ENCODE data around the gene ATP1B4. TPM values are rescaled to one million over a fixed set of nuclear protein-coding genes. Genes with fewer than 3 reads are reported as not detected.
"Not testable (repeated sequence)": the region's sequence is repeated elsewhere in the genome, so short reads cannot be mapped to it uniquely, and the experiment has no call there.

Gene ATP1B4
- total and polyA plus RNA-seq, 12 donors, result not detected

DNA sequence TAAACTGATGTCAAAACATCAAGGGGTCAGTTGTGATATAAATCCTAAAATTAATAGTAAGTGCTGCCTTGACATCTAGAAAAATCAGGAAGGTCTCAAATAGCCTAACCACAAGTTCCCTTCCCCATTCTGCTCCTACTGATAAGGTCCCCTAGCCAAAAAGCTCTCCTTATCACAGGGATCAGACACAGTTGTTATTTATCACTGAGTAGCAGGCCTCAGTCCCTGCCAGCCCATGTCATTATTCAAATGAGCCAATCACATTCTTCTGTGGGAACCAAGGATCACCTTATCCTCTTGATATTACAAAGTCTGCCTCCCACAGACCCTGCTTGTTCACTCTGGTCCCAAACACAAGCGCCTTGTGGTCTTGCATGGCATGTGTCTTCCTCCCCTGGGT is 27.3 kb upstream of the ATP1B4 start:
- DNase-seq, result no peak
- H3K4me1 ChIP-seq (replicated peaks in 1 of 2), result no peaks in the 10 kb centered on the region
- WGBS, 4 donors, result 56 to 100% (median 77%) methylated on average over 1 of the region's 1 CpG
- intact Hi-C loops (cut with DNase I), result no loop called here
- H3K27me3 ChIP-seq, result no peaks in the 10 kb centered on the region
- H3K36me3 ChIP-seq (replicated peaks in 1 of 2), result no peaks in the 10 kb centered on the region
- H3K9me3 ChIP-seq (replicated peaks in 1 of 3), result peaks cover 0 to 14% (median 0%) of the 10 kb centered on the region in 3 donors
- H3K27ac ChIP-seq, result no peak overlapping the region
- no peak for TF ChIP-seq POLR2A (IDR thresholded peaks at IDR 0.05)
- TF ChIP-seq, protein P1, sequence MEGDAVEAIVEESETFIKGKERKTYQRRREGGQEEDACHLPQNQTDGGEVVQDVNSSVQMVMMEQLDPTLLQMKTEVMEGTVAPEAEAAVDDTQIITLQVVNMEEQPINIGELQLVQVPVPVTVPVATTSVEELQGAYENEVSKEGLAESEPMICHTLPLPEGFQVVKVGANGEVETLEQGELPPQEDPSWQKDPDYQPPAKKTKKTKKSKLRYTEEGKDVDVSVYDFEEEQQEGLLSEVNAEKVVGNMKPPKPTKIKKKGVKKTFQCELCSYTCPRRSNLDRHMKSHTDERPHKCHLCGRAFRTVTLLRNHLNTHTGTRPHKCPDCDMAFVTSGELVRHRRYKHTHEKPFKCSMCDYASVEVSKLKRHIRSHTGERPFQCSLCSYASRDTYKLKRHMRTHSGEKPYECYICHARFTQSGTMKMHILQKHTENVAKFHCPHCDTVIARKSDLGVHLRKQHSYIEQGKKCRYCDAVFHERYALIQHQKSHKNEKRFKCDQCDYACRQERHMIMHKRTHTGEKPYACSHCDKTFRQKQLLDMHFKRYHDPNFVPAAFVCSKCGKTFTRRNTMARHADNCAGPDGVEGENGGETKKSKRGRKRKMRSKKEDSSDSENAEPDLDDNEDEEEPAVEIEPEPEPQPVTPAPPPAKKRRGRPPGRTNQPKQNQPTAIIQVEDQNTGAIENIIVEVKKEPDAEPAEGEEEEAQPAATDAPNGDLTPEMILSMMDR (IDR thresholded peaks at IDR 0.05), result no peak
- no peak overlapping the region for H3K4me3 ChIP-seq

DNA sequence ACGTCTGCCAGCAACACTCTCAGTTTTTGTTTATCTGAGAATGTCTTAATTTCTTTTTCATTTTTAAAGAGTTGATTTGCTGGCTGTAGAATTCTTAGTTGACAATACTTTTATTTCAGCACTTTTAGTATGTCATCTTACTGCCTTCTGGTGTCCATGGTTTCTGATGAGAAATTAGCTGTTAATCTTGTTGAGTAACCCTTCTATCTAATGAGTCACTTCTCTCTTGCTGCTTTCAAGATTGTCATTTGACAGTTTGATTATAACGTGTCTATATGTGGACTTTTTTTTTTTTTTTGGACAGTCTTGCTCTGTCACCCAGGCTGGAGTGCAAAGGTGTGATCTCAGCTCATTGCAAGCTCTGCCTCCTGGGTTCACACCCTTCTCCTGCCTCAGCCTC is 26.6 kb upstream of the ATP1B4 start:
- H3K27me3 ChIP-seq, result no peaks in the 10 kb centered on the region
- H3K36me3 ChIP-seq (replicated peaks in 1 of 2), result no peaks in the 10 kb centered on the region
- peaks cover 0 to 14% (median 0%) of the 10 kb centered on the region in 3 donors for H3K9me3 ChIP-seq (replicated peaks in 1 of 3)
- no peak for DNase-seq
- intact Hi-C loops (cut with DNase I), result no loop called here
- no peak overlapping the region for H3K27ac ChIP-seq
- no peak overlapping the region for H3K4me3 ChIP-seq
- no peaks in the 10 kb centered on the region for H3K4me1 ChIP-seq (replicated peaks in 1 of 2)
- 56 to 65% (median 60%) methylated on average over 2 of the region's 2 CpGs for WGBS, 4 donors
- no peak for TF ChIP-seq POLR2A (IDR thresholded peaks at IDR 0.05)
- TF ChIP-seq, protein P1 (IDR thresholded peaks at IDR 0.05), result no peak

DNA sequence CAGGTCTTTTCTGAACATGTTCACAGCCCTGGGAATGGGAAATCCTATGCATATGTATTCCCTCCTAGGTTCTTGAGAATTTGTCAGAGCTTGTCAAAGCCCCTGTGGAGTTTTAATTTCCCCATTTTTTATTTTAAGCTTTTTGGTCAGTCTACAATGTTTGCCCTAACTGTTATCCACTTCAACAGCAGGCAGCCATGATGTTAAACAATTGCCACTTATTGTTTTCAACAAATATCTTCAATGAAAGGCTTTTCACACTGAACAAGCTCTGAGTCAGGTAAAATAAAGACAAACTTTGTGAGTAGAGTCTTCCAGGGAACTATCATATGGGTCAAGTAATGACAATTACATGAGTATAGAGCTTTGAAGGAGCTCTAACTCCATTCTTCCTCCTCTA is 25.0 kb upstream of the ATP1B4 start:
- Histone ChIP-seq H3K36me3 (replicated peaks in 1 of 2) (no peaks in the 10 kb centered on the region), H3K4me1 (replicated peaks in 1 of 2) (no peaks in the 10 kb centered on the region), H3K9me3 (replicated peaks in 1 of 3) (peaks cover 0 to 14% (median 0%) of the 10 kb centered on the region in 3 donors), H3K4me3 (no peak overlapping the region), H3K27me3 (no peaks in the 10 kb centered on the region), H3K27ac (no peak overlapping the region)
- no peak for DNase-seq
- TF ChIP-seq, protein P1 (IDR thresholded peaks at IDR 0.05), result no peak
- no peak for TF ChIP-seq POLR2A (IDR thresholded peaks at IDR 0.05)
- intact Hi-C loops (cut with DNase I), result no loop called here

DNA sequence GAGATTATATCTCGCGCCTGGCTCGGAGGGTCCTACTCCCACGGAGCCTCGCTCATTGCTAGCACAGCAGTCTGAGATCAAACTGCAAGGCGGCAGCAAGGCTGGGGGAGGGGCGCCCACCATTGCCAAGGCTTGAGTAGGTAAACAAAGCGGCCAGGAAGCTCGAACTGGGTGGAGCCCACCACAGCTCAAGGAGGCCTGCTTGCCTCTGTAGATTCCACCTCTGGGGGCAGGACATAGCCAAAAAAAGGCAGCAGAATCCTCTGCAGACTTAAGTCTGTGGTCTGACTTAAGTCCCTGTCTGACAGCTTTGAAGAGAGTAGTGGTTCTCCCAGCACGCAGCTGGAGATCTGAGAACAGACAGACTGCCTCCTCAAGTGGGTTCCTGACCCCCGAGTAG is 17.3 kb upstream of the ATP1B4 start:
- H3K36me3 ChIP-seq (replicated peaks in 1 of 2); H3K9me3 ChIP-seq (replicated peaks in 1 of 3); H3K4me3 ChIP-seq; DNase-seq; H3K27ac ChIP-seq; H3K4me1 ChIP-seq (replicated peaks in 1 of 2); intact Hi-C loops (cut with DNase I); H3K27me3 ChIP-seq: not testable (repeated sequence)
- WGBS, 4 donors, result 55 to 77% (median 67%) methylated on average over 4 to 11 of the region's 11 CpGs

DNA sequence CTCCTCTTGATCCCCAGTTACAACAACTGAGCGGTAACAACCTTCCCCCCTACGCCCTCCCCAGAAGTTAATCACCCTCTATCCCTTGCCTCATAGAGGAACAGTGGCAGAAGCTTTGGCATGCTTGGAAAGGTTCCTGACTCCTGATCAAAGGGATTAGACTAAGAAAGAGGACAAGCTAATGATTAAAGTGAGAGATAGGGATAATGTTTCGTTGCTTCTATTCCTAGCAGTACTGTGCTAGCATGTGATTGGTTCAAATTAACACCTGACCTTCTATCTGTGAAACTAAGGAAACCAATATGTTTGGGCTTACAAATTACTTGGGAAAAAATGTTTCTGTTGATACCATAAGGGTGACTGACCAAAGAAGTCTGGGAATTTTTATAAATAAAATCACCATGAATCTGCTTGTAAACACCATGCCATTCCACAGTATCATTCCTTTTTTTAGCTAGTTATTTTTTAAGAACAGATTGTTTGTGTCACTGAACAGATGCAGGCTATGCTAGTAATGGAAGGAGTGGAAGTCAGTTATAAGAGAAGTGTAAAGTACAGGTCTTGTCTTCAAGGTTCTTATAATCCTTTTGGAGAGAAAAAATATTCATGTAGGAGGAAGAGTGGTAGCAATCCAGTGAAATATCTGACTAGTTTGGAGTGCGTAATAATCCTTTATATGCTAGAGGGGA is 11.3 kb upstream of the ATP1B4 start:
- Histone ChIP-seq H3K36me3 (replicated peaks in 1 of 2) (no peaks in the 10 kb centered on the region), H3K27me3 (peaks cover 3% of the 10 kb centered on the region), H3K4me3 (no peak overlapping the region), H3K4me1 (replicated peaks in 1 of 2) (no peaks in the 10 kb centered on the region), H3K9me3 (replicated peaks in 1 of 3) (no peaks in the 10 kb centered on the region), H3K27ac (no peak overlapping the region)
- DNase-seq, result no peak
- intact Hi-C loops (cut with DNase I), result no loop called here
- TF ChIP-seq, protein P1 (IDR thresholded peaks at IDR 0.05), result no peak
- TF ChIP-seq POLR2A (IDR thresholded peaks at IDR 0.05), result no peak
- WGBS, 4 donors, result 61 to 65% (median 63%) methylated on average over 4 of the region's 4 CpGs

Measured in adrenal gland (tissue), 12 donors.